Kidney epithelial cell (primary cell): ENCODE data around the gene C1orf226. TPM values are rescaled to one million over a fixed set of nuclear protein-coding genes. Genes with fewer than 3 reads are reported as not detected.

Source experiments
- DNase-seq: peaks from one replicate; pipeline ENCODE4 v3.0.0-alpha.2; 2010; ENCODE audit warnings: low read depth
- H3K27me3 ChIP-seq: 2 replicates; pipeline ENCODE4 v1.6.0; 2011; ENCODE audit warnings: low read length; ENCODE audit not compliant: control insufficient read depth, insufficient read depth
- H3K36me3 ChIP-seq: 2 replicates; pipeline ENCODE4 v1.5.1; 2011; ENCODE audit warnings: low read length; ENCODE audit not compliant: control insufficient read depth, insufficient read depth
- H3K4me3 ChIP-seq: 2 replicates; pipeline ENCODE4 v1.5.1; 2011; ENCODE audit warnings: low read depth, mild to moderate bottlenecking, control low read depth, low read length
- CTCF ChIP-seq: IDR thresholded peaks from 2 replicates; pipeline ENCODE4 v1.5.1; 2011; ENCODE audit warnings: mild to moderate bottlenecking, moderate library complexity, low read length, control low read depth, inconsistent platforms; ENCODE audit not compliant: insufficient read depth, poor library complexity, severe bottlenecking
- total RNA-seq: library from RNA; depleted of rRNA; stranded (reverse); fragments of >200 nt; gene quantifications from 2 replicates; pipeline ENCODE4 v1.2.3, GENCODE V29; 2015

C1orf226 gene
- total RNA-seq, 1 donor from 2014 or later = 3.7 TPM

DNA sequence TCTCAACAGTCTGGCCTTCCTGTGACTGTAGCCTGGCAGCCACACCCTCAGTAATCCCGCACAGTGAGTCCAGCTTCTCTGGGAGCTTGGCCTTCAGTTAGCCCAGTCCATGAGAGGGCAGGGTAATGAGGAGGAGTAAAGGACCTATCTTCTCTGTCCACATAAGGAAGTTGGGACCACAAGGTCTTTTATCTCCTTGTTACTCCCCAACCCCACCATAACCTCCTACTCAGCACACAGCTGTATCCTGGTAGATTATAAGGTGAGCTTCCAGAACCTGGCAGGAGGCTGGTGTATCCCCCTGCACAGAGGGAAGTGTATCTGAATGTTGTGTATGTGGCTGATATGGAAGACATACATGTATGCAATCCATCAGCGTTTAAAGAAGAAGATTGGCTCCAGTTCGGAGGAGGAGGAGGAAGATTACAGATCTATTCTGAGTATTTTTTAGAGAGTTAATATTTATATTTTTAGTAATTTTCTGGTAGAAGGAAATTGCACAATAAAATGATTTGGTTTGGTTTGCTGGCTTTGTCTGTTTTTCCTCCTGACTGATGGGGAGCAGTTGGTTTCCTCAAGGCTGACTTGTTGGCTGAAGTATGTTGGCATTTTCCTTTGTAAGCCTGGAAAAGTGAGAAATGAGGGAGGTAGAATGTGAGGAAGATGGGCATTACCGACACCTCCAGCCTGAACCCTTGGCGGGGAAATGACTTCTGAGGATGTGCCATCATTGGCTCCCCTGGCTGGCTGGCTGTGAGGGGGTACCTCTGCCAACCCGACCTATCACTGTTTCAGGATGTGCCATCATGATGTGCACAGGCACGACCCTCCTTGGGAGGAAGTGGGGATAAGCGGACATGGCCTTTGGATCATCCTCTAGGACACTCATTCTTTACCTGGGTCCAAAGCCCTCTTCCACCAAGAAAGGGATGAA, 5.0 kb downstream of the C1orf226 start:
- Histone ChIP-seq H3K27me3 (no peaks in the 10 kb centered on the region), H3K4me3 (no peak overlapping the region), H3K36me3 (peaks cover 3% of the 10 kb centered on the region)
- no peak for DNase-seq
- no peak for TF ChIP-seq CTCF

GRCh38 chr1:162387226-162388082, 5.9 kb downstream of the C1orf226 start:
- H3K27me3 ChIP-seq = no peaks in the 10 kb centered on the region
- H3K4me3 ChIP-seq = no peak overlapping the region
- no peak for TF ChIP-seq CTCF
- H3K36me3 ChIP-seq = peaks cover 1% of the 10 kb centered on the region
- DNase-seq = no peak

DNA sequence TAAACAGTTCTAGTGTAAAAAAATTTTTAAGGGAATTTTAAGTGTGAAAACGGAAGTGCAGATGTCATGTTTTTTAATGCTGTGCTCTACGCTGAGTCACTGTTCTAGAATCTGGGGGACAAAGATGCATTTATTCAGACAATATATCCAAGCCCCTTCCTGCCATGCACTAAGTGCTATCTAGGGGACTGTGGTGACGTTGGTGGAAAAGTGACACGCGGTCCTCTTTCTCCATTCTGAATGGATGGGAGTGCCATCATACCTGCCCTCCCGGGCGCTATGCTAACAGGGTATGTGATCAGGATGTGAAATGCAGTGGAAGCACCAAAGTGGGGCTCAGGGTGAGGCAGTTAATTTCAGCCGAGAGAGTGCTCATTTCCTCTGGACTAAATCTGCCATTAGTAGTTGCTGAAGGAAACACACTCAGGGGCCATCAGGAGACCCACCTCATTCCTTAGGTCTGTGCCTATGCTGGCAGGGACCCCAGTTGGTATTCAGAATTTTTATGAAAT, 6.6 kb downstream of the C1orf226 start:
- H3K4me3 ChIP-seq = no peak overlapping the region
- no peaks in the 10 kb centered on the region for H3K27me3 ChIP-seq
- TF ChIP-seq CTCF = no peak
- H3K36me3 ChIP-seq = peaks cover 1% of the 10 kb centered on the region
- no peak for DNase-seq

- H3K4me3 ChIP-seq = no peak overlapping the region
- TF ChIP-seq CTCF = no peak
- H3K36me3 ChIP-seq = peaks cover 1% of the 10 kb centered on the region
- no peak for DNase-seq
- H3K27me3 ChIP-seq = no peaks in the 10 kb centered on the region
These were observed 7.1 kb downstream of the C1orf226 start for GRCh38 chr1:162388615-162389014.

DNA sequence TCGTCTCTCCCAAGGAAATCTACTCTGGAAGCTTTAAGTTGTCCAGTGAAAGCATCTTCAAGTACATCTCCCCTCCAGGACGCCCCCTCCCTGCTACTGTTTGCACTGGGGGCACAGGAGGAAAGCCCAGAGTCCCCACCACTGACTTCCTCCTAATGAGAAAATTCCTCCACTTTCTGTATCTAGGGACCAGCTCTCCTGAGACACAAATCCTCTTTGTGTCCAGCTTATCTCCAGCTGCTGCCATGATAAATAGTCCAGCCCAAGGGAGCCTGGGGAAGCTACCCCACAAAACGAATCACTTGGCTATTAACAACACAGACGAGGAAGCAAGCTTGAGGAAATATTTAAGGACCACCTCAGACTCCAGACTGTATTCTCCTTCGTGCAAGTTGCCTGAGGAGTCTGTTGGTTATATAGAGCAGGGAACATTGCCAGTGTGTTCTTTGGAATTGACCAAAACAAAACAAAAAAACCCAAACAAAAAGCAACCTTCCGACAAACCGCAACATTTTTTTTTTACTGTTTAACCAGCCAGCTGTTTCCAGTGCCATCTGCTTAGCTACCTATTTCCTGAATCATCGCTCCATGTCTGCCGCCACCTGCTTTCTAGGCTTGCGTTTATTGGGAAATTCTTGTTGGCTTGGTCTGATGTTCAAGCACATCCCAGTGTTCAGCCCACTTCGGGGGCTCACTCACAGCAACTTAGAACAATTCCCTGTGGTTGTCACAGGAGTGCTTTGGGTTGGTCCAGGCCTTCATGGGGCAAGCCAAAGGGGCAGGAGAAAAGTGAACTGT, 7.7 kb downstream of the C1orf226 start:
- H3K4me3 ChIP-seq = no peak overlapping the region
- TF ChIP-seq CTCF = no peak
- peak; percentile 79 for DNase-seq
- H3K36me3 ChIP-seq = peaks cover 1% of the 10 kb centered on the region
- H3K27me3 ChIP-seq = no peaks in the 10 kb centered on the region
